SK-N-SH treated with all-trans-retinoic acid at 6 μM for 48 hours (cell line): ENCODE measurements around the gene RTF2.

Source experiments
- ATAC-seq: fragments of 200-7000 bp; cut with Tn5 transposase; 3 replicates; pipeline ENCODE4 v1.9.1; 2020; ENCODE audit warnings: mild to moderate bottlenecking, moderate library complexity
- ARNTL ChIP-seq: fragments of 450-650 bp; formaldehyde crosslinking; IDR thresholded peaks from 2 replicates; pipeline ENCODE4 v1.5.0; 2020; ENCODE audit warnings: low read depth, mild to moderate bottlenecking, moderate library complexity, borderline replicate concordance
- BACH2 ChIP-seq: fragments of 250-450 bp; sonication (Bioruptor Pico); IDR thresholded peaks from 2 replicates; pipeline ENCODE4 v1.9.0; 2021; ENCODE audit warnings: mild to moderate bottlenecking, borderline replicate concordance
- CSDC2 ChIP-seq: fragments of 250-450 bp; sonication (Bioruptor Pico); IDR thresholded peaks from 2 replicates; pipeline ENCODE4 v1.5.0; 2020; ENCODE audit warnings: mild to moderate bottlenecking, moderate library complexity
- ESRRG ChIP-seq: fragments of 250-450 bp; sonication (Bioruptor Pico); IDR thresholded peaks from 2 replicates; pipeline ENCODE4 v1.6.1; 2021; ENCODE audit warnings: mild to moderate bottlenecking
- GLIS3 ChIP-seq: fragments of 250-450 bp; sonication (Bioruptor Pico); IDR thresholded peaks from 2 replicates; pipeline ENCODE4 v1.5.0; 2020; ENCODE audit warnings: mild to moderate bottlenecking, moderate library complexity
- ISL1 ChIP-seq: fragments of 250-450 bp; sonication (Bioruptor Pico); IDR thresholded peaks from 2 replicates; pipeline ENCODE4 v2.1.2; 2022; ENCODE audit warnings: mild to moderate bottlenecking, moderate library complexity
- OSR1 ChIP-seq: fragments of 250-450 bp; sonication (Bioruptor Pico); IDR thresholded peaks from 2 replicates; pipeline ENCODE4 v1.8.0; 2022; ENCODE audit warnings: moderate library complexity, mild to moderate bottlenecking, inconsistent platforms
- PATZ1 ChIP-seq: fragments of 250-450 bp; sonication (Bioruptor Pico); IDR thresholded peaks from 2 replicates; pipeline ENCODE4 v1.8.0; 2020; ENCODE audit warnings: mild to moderate bottlenecking, moderate library complexity, borderline replicate concordance
- POU6F1 ChIP-seq: fragments of 250-450 bp; sonication (Bioruptor Pico); IDR thresholded peaks from 2 replicates; pipeline ENCODE4 v1.8.0; 2021; ENCODE audit warnings: low read depth, mild to moderate bottlenecking, moderate library complexity, borderline replicate concordance
- PPARA ChIP-seq: fragments of 250-450 bp; sonication (Bioruptor Pico); IDR thresholded peaks from 2 replicates; pipeline ENCODE4 v1.5.0; 2020; ENCODE audit warnings: mild to moderate bottlenecking, borderline replicate concordance
- RARB ChIP-seq: fragments of 250-450 bp; sonication (Bioruptor Pico); IDR thresholded peaks from 2 replicates; pipeline ENCODE4 v1.8.0; 2021; ENCODE audit warnings: mild to moderate bottlenecking, moderate library complexity
- SNAI2 ChIP-seq: fragments of 250-450 bp; sonication (Bioruptor Pico); IDR thresholded peaks from 2 replicates; pipeline ENCODE4 v1.5.0; 2020; ENCODE audit warnings: mild to moderate bottlenecking, moderate library complexity
- TCF4 ChIP-seq: fragments of 250-450 bp; sonication (Bioruptor Pico); IDR thresholded peaks from 2 replicates; pipeline ENCODE4 v1.8.0; 2021; ENCODE audit warnings: mild to moderate bottlenecking, moderate library complexity, borderline replicate concordance
- TOX ChIP-seq: fragments of 250-450 bp; sonication (Bioruptor Pico); IDR thresholded peaks from 2 replicates; pipeline ENCODE4 v1.8.0; 2021; ENCODE audit warnings: mild to moderate bottlenecking, moderate library complexity, borderline replicate concordance
- TSHZ2 ChIP-seq: fragments of 250-450 bp; sonication (Bioruptor Pico); IDR thresholded peaks from 2 replicates; pipeline ENCODE4 v1.5.0; 2020; ENCODE audit warnings: mild to moderate bottlenecking, moderate library complexity
- ZC3H10 ChIP-seq: fragments of 250-450 bp; sonication (Bioruptor Pico); IDR thresholded peaks from 2 replicates; pipeline ENCODE4 v1.5.1; 2021; ENCODE audit warnings: mild to moderate bottlenecking, moderate library complexity
- ZFP3 ChIP-seq: fragments of 250-450 bp; sonication (Bioruptor Pico); IDR thresholded peaks from 2 replicates; pipeline ENCODE4 v1.5.0; 2020; ENCODE audit warnings: mild to moderate bottlenecking, moderate library complexity
- ZFP30 ChIP-seq: fragments of 450-650 bp; formaldehyde crosslinking; IDR thresholded peaks from 2 replicates; pipeline ENCODE4 v1.5.0; 2022; ENCODE audit warnings: mild to moderate bottlenecking, moderate library complexity
- ZNF565 ChIP-seq: fragments of 450-650 bp; formaldehyde crosslinking; conservative IDR thresholded peaks from 2 replicates; pipeline ENCODE4 v1.5.0; 2020; ENCODE audit warnings: low read depth, mild to moderate bottlenecking, moderate library complexity
- ZNF70 ChIP-seq: fragments of 450-650 bp; formaldehyde crosslinking; IDR thresholded peaks from 2 replicates; pipeline ENCODE4 v1.5.0; 2020; ENCODE audit warnings: mild to moderate bottlenecking, moderate library complexity
- ZNF8 ChIP-seq: fragments of 450-650 bp; formaldehyde crosslinking; IDR thresholded peaks from 2 replicates; pipeline ENCODE4 v1.5.0; 2020; ENCODE audit warnings: mild to moderate bottlenecking, moderate library complexity
- TF ChIP-seq, protein P1 (sequence below): fragments of 250-450 bp; sonication (Bioruptor Pico); IDR thresholded peaks from 2 replicates; pipeline ENCODE4 v1.5.1; 2021; ENCODE audit warnings: mild to moderate bottlenecking, moderate library complexity
- TF ChIP-seq, protein P2 (sequence below): fragments of 250-450 bp; sonication (Bioruptor Pico); IDR thresholded peaks from 2 replicates; pipeline ENCODE4 v1.5.1; 2020; ENCODE audit warnings: low read depth, mild to moderate bottlenecking, moderate library complexity

RTF2 gene

DNA sequence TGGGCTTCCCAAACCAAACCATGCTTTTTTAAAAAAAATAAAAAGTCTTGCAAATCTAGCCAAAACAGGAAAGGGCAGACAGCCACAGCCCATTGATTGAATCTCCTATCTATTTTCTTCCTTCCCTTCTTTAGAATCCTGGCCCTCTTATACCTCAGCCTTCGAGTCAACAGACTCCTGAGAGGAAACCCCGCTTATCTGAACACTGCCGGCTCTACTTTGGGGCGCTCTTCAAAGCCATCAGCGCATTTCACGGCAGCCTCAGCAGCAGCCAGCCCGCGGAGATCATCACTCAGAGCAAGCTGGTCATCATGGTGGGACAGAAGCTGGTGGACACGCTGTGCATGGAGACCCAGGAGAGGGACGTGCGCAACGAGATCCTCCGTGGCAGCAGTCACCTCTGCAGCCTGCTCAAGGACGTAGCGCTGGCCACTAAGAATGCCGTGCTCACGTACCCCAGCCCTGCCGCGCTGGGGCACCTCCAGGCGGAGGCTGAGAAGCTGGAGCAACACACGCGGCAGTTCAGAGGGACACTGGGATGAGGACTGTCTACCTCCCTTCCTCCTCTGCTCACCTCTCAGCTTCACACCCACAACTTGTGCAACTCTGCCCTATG is 10.1 kb upstream of the RTF2 start:
- TF ChIP-seq ZC3H10 (CRISPR knock-in tag) (no peak), TCF4 (CRISPR knock-in tag) (no peak), TSHZ2 (CRISPR knock-in tag) (no peak), BACH2 (no peak), ZNF565 (CRISPR knock-in tag) (no peak), RARB (CRISPR knock-in tag) (no peak), SNAI2 (CRISPR knock-in tag) (no peak), ZNF8 (no peak), CSDC2 (CRISPR knock-in tag) (no peak), ESRRG (no peak), TOX (no peak)
- TF ChIP-seq, protein P1, sequence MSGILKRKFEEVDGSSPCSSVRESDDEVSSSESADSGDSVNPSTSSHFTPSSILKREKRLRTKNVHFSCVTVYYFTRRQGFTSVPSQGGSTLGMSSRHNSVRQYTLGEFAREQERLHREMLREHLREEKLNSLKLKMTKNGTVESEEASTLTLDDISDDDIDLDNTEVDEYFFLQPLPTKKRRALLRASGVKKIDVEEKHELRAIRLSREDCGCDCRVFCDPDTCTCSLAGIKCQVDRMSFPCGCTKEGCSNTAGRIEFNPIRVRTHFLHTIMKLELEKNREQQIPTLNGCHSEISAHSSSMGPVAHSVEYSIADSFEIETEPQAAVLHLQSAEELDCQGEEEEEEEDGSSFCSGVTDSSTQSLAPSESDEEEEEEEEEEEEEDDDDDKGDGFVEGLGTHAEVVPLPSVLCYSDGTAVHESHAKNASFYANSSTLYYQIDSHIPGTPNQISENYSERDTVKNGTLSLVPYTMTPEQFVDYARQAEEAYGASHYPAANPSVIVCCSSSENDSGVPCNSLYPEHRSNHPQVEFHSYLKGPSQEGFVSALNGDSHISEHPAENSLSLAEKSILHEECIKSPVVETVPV (CRISPR knock-in tag) = no peak
- ATAC-seq = peak; percentile 66

GRCh38 chr20:56460459-56460858 is 8.0 kb upstream of the RTF2 start:
- ATAC-seq = no peak
- no peak for TF ChIP-seq ZC3H10 (CRISPR knock-in tag)
- TF ChIP-seq ZNF8 = no peak
- TF ChIP-seq GLIS3 (CRISPR knock-in tag) = no peak
- TF ChIP-seq BACH2 = no peak
- no peak for TF ChIP-seq CSDC2 (CRISPR knock-in tag)
- no peak for TF ChIP-seq POU6F1
- no peak for TF ChIP-seq ZFP30
- TF ChIP-seq PPARA (CRISPR knock-in tag) = no peak
- no peak for TF ChIP-seq TOX
- TF ChIP-seq ESRRG = no peak
- TF ChIP-seq TCF4 (CRISPR knock-in tag) = no peak
- TF ChIP-seq ISL1 (CRISPR knock-in tag) = no peak
- TF ChIP-seq, protein P2, sequence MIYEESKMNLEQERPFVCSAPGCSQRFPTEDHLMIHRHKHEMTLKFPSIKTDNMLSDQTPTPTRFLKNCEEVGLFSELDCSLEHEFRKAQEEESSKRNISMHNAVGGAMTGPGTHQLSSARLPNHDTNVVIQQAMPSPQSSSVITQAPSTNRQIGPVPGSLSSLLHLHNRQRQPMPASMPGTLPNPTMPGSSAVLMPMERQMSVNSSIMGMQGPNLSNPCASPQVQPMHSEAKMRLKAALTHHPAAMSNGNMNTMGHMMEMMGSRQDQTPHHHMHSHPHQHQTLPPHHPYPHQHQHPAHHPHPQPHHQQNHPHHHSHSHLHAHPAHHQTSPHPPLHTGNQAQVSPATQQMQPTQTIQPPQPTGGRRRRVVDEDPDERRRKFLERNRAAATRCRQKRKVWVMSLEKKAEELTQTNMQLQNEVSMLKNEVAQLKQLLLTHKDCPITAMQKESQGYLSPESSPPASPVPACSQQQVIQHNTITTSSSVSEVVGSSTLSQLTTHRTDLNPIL (CRISPR knock-in tag) = no peak
- no peak for TF ChIP-seq ZNF70 (CRISPR knock-in tag)
- no peak for TF ChIP-seq PATZ1 (CRISPR knock-in tag)
- TF ChIP-seq ZFP3 (CRISPR knock-in tag) = no peak
- TF ChIP-seq ARNTL = no peak
- TF ChIP-seq TSHZ2 (CRISPR knock-in tag) = no peak
- TF ChIP-seq OSR1 = no peak
- TF ChIP-seq, all 23 proteins: peak for 0
